Measurements from ENCODE around the gene GFRA1.

DNA sequence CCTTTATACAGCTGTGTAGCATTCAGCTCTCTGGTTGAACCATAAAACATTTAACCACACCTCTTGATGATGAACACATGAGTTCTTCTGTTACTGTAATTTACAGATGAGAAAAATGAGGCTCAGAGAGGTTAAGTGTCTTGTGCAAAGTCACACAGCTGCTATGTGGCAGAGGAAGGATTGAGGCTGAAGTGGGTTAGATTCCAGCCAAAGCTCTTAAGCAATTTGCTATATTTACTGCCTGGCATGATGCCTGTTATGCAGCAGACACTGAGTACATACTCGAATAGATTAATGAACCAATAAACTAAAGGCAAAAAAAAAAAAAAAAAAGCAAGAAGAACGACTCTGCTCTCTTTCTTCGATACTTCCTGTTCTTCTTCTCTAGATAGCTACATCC, 35.7 kb downstream of the GFRA1 start:
- TF ChIP-seq, protein P1, sequence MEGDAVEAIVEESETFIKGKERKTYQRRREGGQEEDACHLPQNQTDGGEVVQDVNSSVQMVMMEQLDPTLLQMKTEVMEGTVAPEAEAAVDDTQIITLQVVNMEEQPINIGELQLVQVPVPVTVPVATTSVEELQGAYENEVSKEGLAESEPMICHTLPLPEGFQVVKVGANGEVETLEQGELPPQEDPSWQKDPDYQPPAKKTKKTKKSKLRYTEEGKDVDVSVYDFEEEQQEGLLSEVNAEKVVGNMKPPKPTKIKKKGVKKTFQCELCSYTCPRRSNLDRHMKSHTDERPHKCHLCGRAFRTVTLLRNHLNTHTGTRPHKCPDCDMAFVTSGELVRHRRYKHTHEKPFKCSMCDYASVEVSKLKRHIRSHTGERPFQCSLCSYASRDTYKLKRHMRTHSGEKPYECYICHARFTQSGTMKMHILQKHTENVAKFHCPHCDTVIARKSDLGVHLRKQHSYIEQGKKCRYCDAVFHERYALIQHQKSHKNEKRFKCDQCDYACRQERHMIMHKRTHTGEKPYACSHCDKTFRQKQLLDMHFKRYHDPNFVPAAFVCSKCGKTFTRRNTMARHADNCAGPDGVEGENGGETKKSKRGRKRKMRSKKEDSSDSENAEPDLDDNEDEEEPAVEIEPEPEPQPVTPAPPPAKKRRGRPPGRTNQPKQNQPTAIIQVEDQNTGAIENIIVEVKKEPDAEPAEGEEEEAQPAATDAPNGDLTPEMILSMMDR (IDR thresholded peaks at IDR 0.05) = no peak
- no peak for TF ChIP-seq EZH2 (IDR thresholded peaks at IDR 0.05)
